ENCODE data around the gene EGLN1.

Gene EGLN1

DNA sequence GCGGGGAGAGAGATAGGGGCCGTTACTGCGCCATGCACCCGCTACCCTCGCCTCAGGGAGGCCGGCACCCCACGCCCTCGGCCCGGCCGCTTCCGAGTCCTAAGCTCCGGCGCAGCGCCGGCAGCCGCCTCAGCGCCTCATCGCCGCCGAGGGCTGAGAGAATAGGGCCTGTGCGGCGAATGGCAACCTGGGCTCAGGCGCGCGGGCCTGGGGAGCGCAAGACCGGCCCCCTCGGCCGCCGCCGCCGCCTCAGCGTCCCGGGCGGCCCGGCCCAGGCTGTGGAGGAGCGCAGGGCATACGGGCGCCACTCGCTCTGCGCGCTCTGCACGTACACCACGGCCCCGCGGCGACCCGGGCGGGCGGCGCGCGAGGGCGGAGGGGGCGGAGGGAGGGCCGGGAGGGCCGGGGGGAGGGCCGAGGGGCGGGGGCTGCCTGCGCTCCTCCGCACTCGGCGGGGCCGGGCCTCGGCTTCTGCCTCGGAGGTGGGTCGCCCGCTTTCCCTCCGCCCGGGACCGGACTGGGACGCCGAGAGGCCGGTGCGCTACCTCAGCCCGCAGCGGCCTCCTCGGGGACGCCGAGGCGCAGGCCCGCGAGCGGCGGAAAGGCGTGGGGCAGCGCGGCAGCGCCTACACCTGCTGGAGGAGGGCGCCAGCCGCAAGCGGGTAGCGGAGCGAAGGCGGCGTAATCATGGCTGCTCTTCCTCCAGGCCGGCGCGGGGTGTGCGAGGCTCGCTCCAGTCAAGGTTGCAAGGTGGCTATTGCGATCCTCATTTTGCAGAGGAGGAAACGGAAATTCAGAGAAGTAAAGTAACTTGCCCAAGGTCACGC is at the start of gene EGLN1:
Gene EGLN1, minus strand, starts transcription at position 317 of the 827 bp plus-strand sequence. CDS start 399 bp downstream, outside the sequence.
- TF ChIP-seq EP300 (IDR thresholded peaks at IDR 0.05; ENCODE audit: borderline replicate concordance) (no peak), YY1 (IDR thresholded peaks at IDR 0.05; ENCODE audit: low read depth) (peak; percentile 89), FOXM1 (IDR thresholded peaks at IDR 0.05; ENCODE audit: borderline replicate concordance, low read depth) (no peak), NFIC (IDR thresholded peaks at IDR 0.05) (peak; percentile 63; the same call in 1 of the 2 replicates), TCF12 (IDR thresholded peaks at IDR 0.05; ENCODE audit: low read depth) (peak; percentile 42; the same call in 1 of the 2 replicates), RAD21 (IDR thresholded peaks at IDR 0.05; ENCODE audit: low read depth) (peak; percentile 4; the same call in 1 of the 2 replicates), TAF1 (IDR thresholded peaks at IDR 0.05; ENCODE audit: low read depth) (no peak; the same call in 1 of the 2 replicates), ZBTB7A (IDR thresholded peaks at IDR 0.05; ENCODE audit: low read depth) (no peak), CEBPB (IDR thresholded peaks at IDR 0.05) (0 out of 2 replicates have a peak, but pooled peaks have one; percentile 22), CREB1 (IDR thresholded peaks at IDR 0.05; ENCODE audit: low read depth) (no peak), EGR1 (IDR thresholded peaks at IDR 0.05) (0 out of 2 replicates have a peak, but pooled peaks have one; percentile 20), TEAD4 (IDR thresholded peaks at IDR 0.05) (no peak; the same call in 1 of the 2 replicates)
- TF ChIP-seq, protein P1, sequence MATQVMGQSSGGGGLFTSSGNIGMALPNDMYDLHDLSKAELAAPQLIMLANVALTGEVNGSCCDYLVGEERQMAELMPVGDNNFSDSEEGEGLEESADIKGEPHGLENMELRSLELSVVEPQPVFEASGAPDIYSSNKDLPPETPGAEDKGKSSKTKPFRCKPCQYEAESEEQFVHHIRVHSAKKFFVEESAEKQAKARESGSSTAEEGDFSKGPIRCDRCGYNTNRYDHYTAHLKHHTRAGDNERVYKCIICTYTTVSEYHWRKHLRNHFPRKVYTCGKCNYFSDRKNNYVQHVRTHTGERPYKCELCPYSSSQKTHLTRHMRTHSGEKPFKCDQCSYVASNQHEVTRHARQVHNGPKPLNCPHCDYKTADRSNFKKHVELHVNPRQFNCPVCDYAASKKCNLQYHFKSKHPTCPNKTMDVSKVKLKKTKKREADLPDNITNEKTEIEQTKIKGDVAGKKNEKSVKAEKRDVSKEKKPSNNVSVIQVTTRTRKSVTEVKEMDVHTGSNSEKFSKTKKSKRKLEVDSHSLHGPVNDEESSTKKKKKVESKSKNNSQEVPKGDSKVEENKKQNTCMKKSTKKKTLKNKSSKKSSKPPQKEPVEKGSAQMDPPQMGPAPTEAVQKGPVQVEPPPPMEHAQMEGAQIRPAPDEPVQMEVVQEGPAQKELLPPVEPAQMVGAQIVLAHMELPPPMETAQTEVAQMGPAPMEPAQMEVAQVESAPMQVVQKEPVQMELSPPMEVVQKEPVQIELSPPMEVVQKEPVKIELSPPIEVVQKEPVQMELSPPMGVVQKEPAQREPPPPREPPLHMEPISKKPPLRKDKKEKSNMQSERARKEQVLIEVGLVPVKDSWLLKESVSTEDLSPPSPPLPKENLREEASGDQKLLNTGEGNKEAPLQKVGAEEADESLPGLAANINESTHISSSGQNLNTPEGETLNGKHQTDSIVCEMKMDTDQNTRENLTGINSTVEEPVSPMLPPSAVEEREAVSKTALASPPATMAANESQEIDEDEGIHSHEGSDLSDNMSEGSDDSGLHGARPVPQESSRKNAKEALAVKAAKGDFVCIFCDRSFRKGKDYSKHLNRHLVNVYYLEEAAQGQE (IDR thresholded peaks at IDR 0.05; ENCODE audit: low read depth) = no peak
- TF ChIP-seq, protein P2, sequence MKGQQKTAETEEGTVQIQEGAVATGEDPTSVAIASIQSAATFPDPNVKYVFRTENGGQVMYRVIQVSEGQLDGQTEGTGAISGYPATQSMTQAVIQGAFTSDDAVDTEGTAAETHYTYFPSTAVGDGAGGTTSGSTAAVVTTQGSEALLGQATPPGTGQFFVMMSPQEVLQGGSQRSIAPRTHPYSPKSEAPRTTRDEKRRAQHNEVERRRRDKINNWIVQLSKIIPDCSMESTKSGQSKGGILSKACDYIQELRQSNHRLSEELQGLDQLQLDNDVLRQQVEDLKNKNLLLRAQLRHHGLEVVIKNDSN (IDR thresholded peaks at IDR 0.05) = no peak
- TF ChIP-seq, protein P3, sequence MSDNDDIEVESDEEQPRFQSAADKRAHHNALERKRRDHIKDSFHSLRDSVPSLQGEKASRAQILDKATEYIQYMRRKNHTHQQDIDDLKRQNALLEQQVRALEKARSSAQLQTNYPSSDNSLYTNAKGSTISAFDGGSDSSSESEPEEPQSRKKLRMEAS (IDR thresholded peaks at IDR 0.05) = peak; percentile 63

DNA sequence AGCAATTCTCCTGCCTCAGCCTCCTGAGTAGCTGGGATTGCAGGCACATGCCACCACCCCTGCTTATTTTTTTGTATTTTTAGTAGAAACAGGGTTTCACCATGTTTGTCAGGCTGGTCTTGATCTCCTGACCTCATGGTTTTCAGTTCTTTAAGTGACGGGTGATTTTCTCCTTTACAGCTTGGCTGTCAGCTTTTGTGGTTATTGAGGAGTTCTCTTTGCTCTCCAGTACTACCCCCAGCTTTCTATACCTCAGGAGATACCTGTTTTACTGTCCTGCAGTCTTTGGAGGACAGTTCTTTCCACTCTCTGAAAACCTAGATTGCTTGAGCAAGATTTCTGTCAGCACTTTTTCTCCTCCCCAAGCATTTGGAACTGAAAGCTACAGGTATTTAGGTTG is 45.9 kb upstream of the EGLN1 start:
- TF ChIP-seq EP300 (IDR thresholded peaks at IDR 0.05; ENCODE audit: borderline replicate concordance) = no peak
- TF ChIP-seq, protein P2 (IDR thresholded peaks at IDR 0.05) = no peak
- no peak for TF ChIP-seq TAF1 (IDR thresholded peaks at IDR 0.05; ENCODE audit: low read depth)
- TF ChIP-seq FOXM1 (IDR thresholded peaks at IDR 0.05; ENCODE audit: borderline replicate concordance, low read depth) = no peak
- TF ChIP-seq NFIC (IDR thresholded peaks at IDR 0.05) = no peak
- TF ChIP-seq, protein P3 (IDR thresholded peaks at IDR 0.05) = no peak
- no peak for TF ChIP-seq RAD21 (IDR thresholded peaks at IDR 0.05; ENCODE audit: low read depth)
- TF ChIP-seq CEBPB (IDR thresholded peaks at IDR 0.05) = no peak
- no peak for TF ChIP-seq ZBTB7A (IDR thresholded peaks at IDR 0.05; ENCODE audit: low read depth)

DNA sequence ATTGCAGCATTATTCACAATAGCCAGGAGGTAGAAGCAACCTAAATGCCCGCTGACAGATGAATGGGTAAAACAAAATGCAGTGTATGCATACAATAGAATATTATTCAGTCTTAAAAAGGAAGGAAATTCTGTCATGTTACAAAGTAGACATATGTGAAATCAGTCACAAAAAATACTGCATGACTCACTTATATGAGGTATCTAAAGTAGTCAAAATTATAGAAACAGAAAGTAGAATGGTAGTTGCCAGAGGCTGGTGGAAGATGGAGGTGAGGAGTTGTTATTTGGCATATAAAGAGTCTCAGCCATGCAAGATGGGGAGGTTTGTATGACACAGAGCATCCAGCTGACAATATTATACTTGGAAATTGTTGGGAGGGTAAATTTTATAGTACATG is 43.0 kb upstream of the EGLN1 start:
- TF ChIP-seq RAD21 (IDR thresholded peaks at IDR 0.05; ENCODE audit: low read depth) (no peak), CREB1 (IDR thresholded peaks at IDR 0.05; ENCODE audit: low read depth) (no peak), TAF1 (IDR thresholded peaks at IDR 0.05; ENCODE audit: low read depth) (no peak), YY1 (IDR thresholded peaks at IDR 0.05; ENCODE audit: low read depth) (no peak), TEAD4 (IDR thresholded peaks at IDR 0.05) (no peak), EGR1 (IDR thresholded peaks at IDR 0.05) (no peak), NFIC (IDR thresholded peaks at IDR 0.05) (no peak), ZBTB7A (IDR thresholded peaks at IDR 0.05; ENCODE audit: low read depth) (no peak), EP300 (IDR thresholded peaks at IDR 0.05; ENCODE audit: borderline replicate concordance) (no peak), FOXM1 (IDR thresholded peaks at IDR 0.05; ENCODE audit: borderline replicate concordance, low read depth) (no peak), TCF12 (IDR thresholded peaks at IDR 0.05; ENCODE audit: low read depth) (no peak), CEBPB (IDR thresholded peaks at IDR 0.05) (no peak)
- TF ChIP-seq, protein P3 (IDR thresholded peaks at IDR 0.05) = no peak
- TF ChIP-seq, protein P1 (IDR thresholded peaks at IDR 0.05; ENCODE audit: low read depth) = no peak
- TF ChIP-seq, protein P2 (IDR thresholded peaks at IDR 0.05) = no peak

DNA sequence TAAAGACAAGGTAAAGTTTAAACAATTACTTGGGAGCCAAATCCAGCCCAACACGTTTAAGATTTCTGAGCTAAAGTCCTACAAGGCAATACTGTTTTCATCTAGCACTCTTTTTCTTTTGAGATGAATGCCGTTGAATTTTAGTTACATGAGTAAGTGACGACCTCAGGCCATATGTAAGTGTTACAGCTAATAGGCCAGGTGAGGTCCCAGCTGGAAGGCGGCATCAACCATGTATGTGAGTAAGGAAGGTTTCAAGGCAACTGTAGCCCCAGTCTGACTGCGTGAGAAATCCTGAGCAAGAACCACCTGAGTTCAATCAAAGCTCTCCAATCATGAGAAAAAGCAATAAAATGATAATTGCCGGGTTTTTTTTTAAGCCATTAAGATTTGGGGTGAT is 41.5 kb upstream of the EGLN1 start:
- no peak for TF ChIP-seq TAF1 (IDR thresholded peaks at IDR 0.05; ENCODE audit: low read depth)
- TF ChIP-seq TCF12 (IDR thresholded peaks at IDR 0.05; ENCODE audit: low read depth) = no peak
- no peak for TF ChIP-seq FOXM1 (IDR thresholded peaks at IDR 0.05; ENCODE audit: borderline replicate concordance, low read depth)
- TF ChIP-seq CREB1 (IDR thresholded peaks at IDR 0.05; ENCODE audit: low read depth) = no peak
- TF ChIP-seq YY1 (IDR thresholded peaks at IDR 0.05; ENCODE audit: low read depth) = no peak
- TF ChIP-seq, protein P1 (IDR thresholded peaks at IDR 0.05; ENCODE audit: low read depth) = no peak
- no peak for TF ChIP-seq CEBPB (IDR thresholded peaks at IDR 0.05)
- no peak for TF ChIP-seq TEAD4 (IDR thresholded peaks at IDR 0.05)
- TF ChIP-seq, protein P3 (IDR thresholded peaks at IDR 0.05) = no peak
- no peak for TF ChIP-seq EGR1 (IDR thresholded peaks at IDR 0.05)
- no peak for TF ChIP-seq NFIC (IDR thresholded peaks at IDR 0.05)
- no peak for TF ChIP-seq RAD21 (IDR thresholded peaks at IDR 0.05; ENCODE audit: low read depth)
- TF ChIP-seq EP300 (IDR thresholded peaks at IDR 0.05; ENCODE audit: borderline replicate concordance) = no peak
- no peak for TF ChIP-seq ZBTB7A (IDR thresholded peaks at IDR 0.05; ENCODE audit: low read depth)
- TF ChIP-seq, protein P2 (IDR thresholded peaks at IDR 0.05) = no peak
